OCI-LY7 (cell line): ENCODE data around the gene PDE8B. TPM values are rescaled to one million over a fixed set of nuclear protein-coding genes. Genes with fewer than 3 reads are reported as not detected.

Experiments used
- BruUV-seq: library from RNA; stranded (reverse); fragments of 400-500 nt; replicated peaks from 2 replicates; lab custom pipeline; 2021; lab: Mats Ljungman, UMichigan
- CTCF ChIA-PET: fragments of 300-600 bp; sonication (Branson Sonifier 250); formaldehyde crosslinking; loops from one replicate; lab custom pipeline; 2022; ENCODE audit warnings: antibody characterized with exemption; ENCODE audit not compliant: unreplicated experiment; lab: Charles Lee
- POLR2A ChIA-PET: fragments of 300-600 bp; sonication (Branson Sonifier 250); formaldehyde crosslinking; loops from one replicate; lab custom pipeline; 2022; ENCODE audit warnings: antibody characterized with exemption; lab: Charles Lee
- DNase-seq: peaks from one replicate; pipeline ENCODE4 v3.0.0-alpha.2; 2015; ENCODE audit warnings: low spot score
- H2AFZ ChIP-seq: fragments of 200-600 bp; sonication (generic), shearing (Covaris generic); 2 replicates; pipeline ENCODE4 v1.6.1; 2014; ENCODE audit warnings: mild to moderate bottlenecking, antibody characterized with exemption, low read length, moderate library complexity
- H3K27ac ChIP-seq: fragments of 200-600 bp; sonication (generic); 2 replicates; pipeline ENCODE4 v1.5.1; 2014; ENCODE audit warnings: mixed run types, low read depth, mild to moderate bottlenecking, moderate library complexity, low read length, inconsistent platforms; ENCODE audit not compliant: poor library complexity, severe bottlenecking
- H3K36me3 ChIP-seq: fragments of 200-600 bp; sonication (generic); 2 replicates; pipeline ENCODE4 v1.6.1; 2014; ENCODE audit warnings: mild to moderate bottlenecking, antibody characterized with exemption, low read length, moderate library complexity, mixed read lengths; ENCODE audit not compliant: insufficient read depth
- H3K4me1 ChIP-seq: fragments of 200-600 bp; sonication (generic); 2 replicates; pipeline ENCODE4 v1.5.1; 2014; ENCODE audit warnings: mild to moderate bottlenecking, low read length; ENCODE audit not compliant: insufficient read depth, poor library complexity, severe bottlenecking
- H3K4me2 ChIP-seq: fragments of 200-600 bp; sonication (generic); 2 replicates; pipeline ENCODE4 v1.6.1; 2014; ENCODE audit warnings: mild to moderate bottlenecking, low read length
- H3K4me3 ChIP-seq: fragments of 200-600 bp; sonication (generic); 2 replicates; pipeline ENCODE4 v1.5.1; 2014; ENCODE audit warnings: mild to moderate bottlenecking, low read depth, low read length; ENCODE audit not compliant: poor library complexity, severe bottlenecking
- H3K79me2 ChIP-seq: fragments of 200-600 bp; sonication (generic); 2 replicates; pipeline ENCODE4 v1.6.1; 2016; ENCODE audit warnings: low read depth, mild to moderate bottlenecking, low read length, moderate library complexity, mixed read lengths; ENCODE audit not compliant: insufficient read depth
- H3K9me2 ChIP-seq: fragments of 200-600 bp; sonication (generic); 2 replicates; pipeline ENCODE4 v1.6.1; 2016; ENCODE audit warnings: mild to moderate bottlenecking, low read length, mixed read lengths; ENCODE audit not compliant: insufficient read depth
- H3K9me3 ChIP-seq: fragments of 200-600 bp; sonication (generic); 2 replicates; pipeline ENCODE4 v1.6.1; 2014; ENCODE audit warnings: mild to moderate bottlenecking, mixed run types, low read length, mixed read lengths
- H4K20me1 ChIP-seq: fragments of 200-600 bp; sonication (generic); 2 replicates; pipeline ENCODE4 v1.6.1; 2014; ENCODE audit warnings: mild to moderate bottlenecking, antibody characterized with exemption, low read length, moderate library complexity, mixed read lengths; ENCODE audit not compliant: insufficient read depth
- EZH2phosphoT487 ChIP-seq: fragments of 200-600 bp; sonication (generic); IDR thresholded peaks from 2 replicates; pipeline ENCODE4 v1.6.1; 2018; ENCODE audit warnings: low read depth, borderline replicate concordance, mild to moderate bottlenecking, mixed run types, antibody characterized with exemption, low read length, moderate library complexity, mixed read lengths
- intact Hi-C: fragments of 100-400 bp; cut with micrococcal nuclease; formaldehyde crosslinking; loops from one replicate; pipeline ENCODE4 v1.10.0; 2022; ENCODE audit not compliant: unreplicated experiment
- total RNA-seq, 2 experiments: library from RNA; depleted of rRNA in 1 of 2; stranded (reverse); fragments of >200 nt in 1 of 2; shearing (Covaris generic) in 1 of 2; gene quantifications; 2 replicates each; pipeline ENCODE4 v1.2.3, GENCODE V29; 2014 to 2022
- TF ChIP-seq, protein P1 (sequence below): fragments of 200-600 bp; sonication (generic); conservative IDR thresholded peaks from 2 replicates; pipeline ENCODE4 v1.5.1; 2014; ENCODE audit warnings: mild to moderate bottlenecking, antibody characterized with exemption, low read length, moderate library complexity, mixed read lengths

Gene PDE8B
- total RNA-seq, 2 experiments from 2014 or later: 0.21 to 0.22 TPM

GRCh38 chr5:77170196-77170890 lies 40.1 kb upstream of the PDE8B start:
- no peaks in the 10 kb centered on the region for H3K9me3 ChIP-seq
- H3K4me3 ChIP-seq: no peak overlapping the region
- no peaks in the 10 kb centered on the region for H3K9me2 ChIP-seq
- no peak for TF ChIP-seq EZH2phosphoT487
- TF ChIP-seq, protein P1, sequence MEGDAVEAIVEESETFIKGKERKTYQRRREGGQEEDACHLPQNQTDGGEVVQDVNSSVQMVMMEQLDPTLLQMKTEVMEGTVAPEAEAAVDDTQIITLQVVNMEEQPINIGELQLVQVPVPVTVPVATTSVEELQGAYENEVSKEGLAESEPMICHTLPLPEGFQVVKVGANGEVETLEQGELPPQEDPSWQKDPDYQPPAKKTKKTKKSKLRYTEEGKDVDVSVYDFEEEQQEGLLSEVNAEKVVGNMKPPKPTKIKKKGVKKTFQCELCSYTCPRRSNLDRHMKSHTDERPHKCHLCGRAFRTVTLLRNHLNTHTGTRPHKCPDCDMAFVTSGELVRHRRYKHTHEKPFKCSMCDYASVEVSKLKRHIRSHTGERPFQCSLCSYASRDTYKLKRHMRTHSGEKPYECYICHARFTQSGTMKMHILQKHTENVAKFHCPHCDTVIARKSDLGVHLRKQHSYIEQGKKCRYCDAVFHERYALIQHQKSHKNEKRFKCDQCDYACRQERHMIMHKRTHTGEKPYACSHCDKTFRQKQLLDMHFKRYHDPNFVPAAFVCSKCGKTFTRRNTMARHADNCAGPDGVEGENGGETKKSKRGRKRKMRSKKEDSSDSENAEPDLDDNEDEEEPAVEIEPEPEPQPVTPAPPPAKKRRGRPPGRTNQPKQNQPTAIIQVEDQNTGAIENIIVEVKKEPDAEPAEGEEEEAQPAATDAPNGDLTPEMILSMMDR: no peak
- POLR2A ChIA-PET: interaction anchor here (0.8 to 1.3 kb wide), 2 partner anchors 12 to 18 kb away, joined by 3 read pairs; no protein-coding TSS in a partner anchor
- no peak for DNase-seq
- H3K36me3 ChIP-seq: no peaks in the 10 kb centered on the region
- no peak overlapping the region for H3K4me2 ChIP-seq
- H2AFZ ChIP-seq: no peak overlapping the region
- H3K4me1 ChIP-seq: no peaks in the 10 kb centered on the region
- intact Hi-C loops: no loop called here
- H3K27ac ChIP-seq: no peak overlapping the region
- BruUV-seq: no TSS peak
- no peaks in the 10 kb centered on the region for H4K20me1 ChIP-seq
- CTCF ChIA-PET: no interaction called here
- no peaks in the 10 kb centered on the region for H3K79me2 ChIP-seq

GRCh38 chr5:77171141-77171910 lies 39.2 kb upstream of the PDE8B start:
- Histone ChIP-seq H3K36me3 (no peaks in the 10 kb centered on the region), H3K4me1 (no peaks in the 10 kb centered on the region), H2AFZ (no peak overlapping the region), H3K4me3 (no peak overlapping the region), H4K20me1 (no peaks in the 10 kb centered on the region), H3K4me2 (no peak overlapping the region), H3K9me3 (no peaks in the 10 kb centered on the region), H3K79me2 (no peaks in the 10 kb centered on the region), H3K9me2 (no peaks in the 10 kb centered on the region), H3K27ac (no peak overlapping the region)
- intact Hi-C loops: no loop called here
- CTCF ChIA-PET: no interaction called here
- POLR2A ChIA-PET: interaction anchor here (0.6 to 0.8 kb wide), 2 partner anchors 12 to 202 kb away, joined by 3 to 4 read pairs; no protein-coding TSS in a partner anchor
- DNase-seq: no peak
- TF ChIP-seq EZH2phosphoT487: no peak
- TF ChIP-seq, protein P1: no peak
- BruUV-seq: no TSS peak
